HepG2 (cell line): ENCODE measurements around the gene COX14. TPM values are rescaled to one million over a fixed set of nuclear protein-coding genes. Genes with fewer than 3 reads are reported as not detected.

Experiments
- AHR ChIP-seq: IDR thresholded peaks from 2 replicates; pipeline ENCODE4 v1.6.1; 2018; ENCODE audit warnings: missing genetic modification reagents, missing compliant biosample characterization
- BCL3 ChIP-seq: sonication (generic); formaldehyde crosslinking; IDR thresholded peaks from 2 replicates; pipeline ENCODE4 v1.5.1; 2020; ENCODE audit warnings: mild to moderate bottlenecking, missing genetic modification reagents, moderate library complexity
- ERF ChIP-seq: IDR thresholded peaks from 2 replicates; pipeline ENCODE4 v1.6.1; 2018; ENCODE audit warnings: missing biosample characterization, missing genetic modification reagents
- ETV5 ChIP-seq: IDR thresholded peaks from 2 replicates; pipeline ENCODE4 v1.6.1; 2018; ENCODE audit warnings: missing biosample characterization, missing genetic modification reagents, inconsistent platforms, borderline replicate concordance
- FOXM1 ChIP-seq: sonication (generic); formaldehyde crosslinking; IDR thresholded peaks from 2 replicates; pipeline ENCODE4 v1.5.0; 2020; ENCODE audit warnings: missing genetic modification reagents
- KLF11 ChIP-seq: IDR thresholded peaks from 2 replicates; pipeline ENCODE4 v1.6.1; 2016; ENCODE audit warnings: missing compliant biosample characterization
- NFE2 ChIP-seq: sonication (generic); formaldehyde crosslinking; IDR thresholded peaks from 2 replicates; pipeline ENCODE4 v1.4.0; 2020; ENCODE audit warnings: missing genetic modification reagents
- PRDM10 ChIP-seq: sonication (generic); formaldehyde crosslinking; IDR thresholded peaks from 2 replicates; pipeline ENCODE4 v1.4.0; 2020; ENCODE audit warnings: low read depth, missing genetic modification reagents
- SAFB2 ChIP-seq: sonication (generic); formaldehyde crosslinking; IDR thresholded peaks from 2 replicates; pipeline ENCODE4 v1.5.1; 2020; ENCODE audit warnings: missing genetic modification reagents, low read depth, mild to moderate bottlenecking, borderline replicate concordance
- SRSF1 ChIP-seq: fragments of 200-400 bp; formaldehyde crosslinking; optimal IDR thresholded peaks from 2 replicates; pipeline ENCODE3; 2017; ENCODE audit warnings: mild to moderate bottlenecking, low read depth, low read length, moderate library complexity
- TAF1 ChIP-seq: sonication (generic); formaldehyde crosslinking; IDR thresholded peaks from 2 replicates; pipeline ENCODE4 v1.4.0; 2020; ENCODE audit warnings: missing genetic modification reagents
- ZBTB14 ChIP-seq: sonication (generic); formaldehyde crosslinking; IDR thresholded peaks from 2 replicates; pipeline ENCODE4 v1.4.0; 2020; ENCODE audit warnings: missing genetic modification reagents
- ZKSCAN5 ChIP-seq: sonication (generic); formaldehyde crosslinking; IDR thresholded peaks from 2 replicates; pipeline ENCODE4 v1.5.1; 2020; ENCODE audit warnings: mild to moderate bottlenecking, missing genetic modification reagents
- ZKSCAN8 ChIP-seq: IDR thresholded peaks from 2 replicates; pipeline ENCODE4 v1.6.1; 2016; ENCODE audit warnings: borderline replicate concordance, missing genetic modification reagents, missing compliant biosample characterization
- ZNF207 ChIP-seq: fragments of 450-650 bp; IDR thresholded peaks from 2 replicates; pipeline ENCODE4 v1.6.1; 2016; ENCODE audit warnings: antibody characterized with exemption, borderline replicate concordance
- ZNF263 ChIP-seq: sonication (generic); formaldehyde crosslinking; IDR thresholded peaks from 2 replicates; pipeline ENCODE4 v1.4.0; 2020; ENCODE audit warnings: missing genetic modification reagents
- ZNF274 ChIP-seq: sonication (generic); formaldehyde crosslinking; IDR thresholded peaks from 2 replicates; pipeline ENCODE4 v1.5.1; 2020; ENCODE audit warnings: mild to moderate bottlenecking, missing genetic modification reagents
- ZNF276 ChIP-seq: sonication (generic); formaldehyde crosslinking; IDR thresholded peaks from 2 replicates; pipeline ENCODE4 v1.4.0; 2020; ENCODE audit warnings: mild to moderate bottlenecking, low read depth, missing genetic modification reagents
- ZNF350 ChIP-seq: sonication (generic); formaldehyde crosslinking; IDR thresholded peaks from 2 replicates; pipeline ENCODE4 v1.4.0; 2020; ENCODE audit warnings: mild to moderate bottlenecking, low read depth, missing genetic modification reagents, borderline replicate concordance
- ZNF432 ChIP-seq: sonication (generic); formaldehyde crosslinking; IDR thresholded peaks from 2 replicates; pipeline ENCODE4 v1.5.0; 2020; ENCODE audit warnings: missing genetic modification reagents, mild to moderate bottlenecking, borderline replicate concordance
- ZNF446 ChIP-seq: sonication (generic); formaldehyde crosslinking; IDR thresholded peaks from 2 replicates; pipeline ENCODE4 v1.5.0; 2020; ENCODE audit warnings: mild to moderate bottlenecking, missing genetic modification reagents
- ZNF737 ChIP-seq: sonication (generic); formaldehyde crosslinking; IDR thresholded peaks from 2 replicates; pipeline ENCODE4 v1.5.0; 2020; ENCODE audit warnings: missing genetic modification reagents, mild to moderate bottlenecking, borderline replicate concordance
- ZNF777 ChIP-seq: sonication (generic); formaldehyde crosslinking; IDR thresholded peaks from 2 replicates; pipeline ENCODE4 v1.4.0; 2020; ENCODE audit warnings: missing genetic modification reagents
- ZNF879 ChIP-seq: sonication (generic); formaldehyde crosslinking; IDR thresholded peaks from 2 replicates; pipeline ENCODE4 v1.8.1; 2023; ENCODE audit warnings: missing genetic modification reagents
- polyA plus RNA-seq, 8 experiments: library from polyadenylated mRNA; depleted of rRNA in 3 of 8; stranded (reverse) in 7 of 8; unstranded in 1 of 8; fragments of >200 nt; fragmentation: Illumina TruSeq in 4 of 8; extraction: Trizol in 4 of 8; gene quantifications; 2 replicates each; pipeline versions ENCODE4 v1.2.1 to v1.2.3, GENCODE V29; 2011 to 2016; ENCODE audit warnings: low read depth in 4 of 8, missing spikeins in 1 of 8, mixed read lengths in 1 of 8; ENCODE audit not compliant: insufficient read depth in 1 of 8
- total RNA-seq, 5 experiments: library from RNA; depleted of rRNA; stranded (reverse); fragments of >200 nt; fragmentation: Illumina TruSeq; extraction: Trizol; gene quantifications; 2 replicates each; pipeline ENCODE4 v1.2.3, GENCODE V29; 2016; ENCODE audit warnings: low read depth in 1 of 5

Gene COX14
- total and polyA plus RNA-seq, 2 of the 13 experiments (the other 11 are each of a cell fraction or from before 2014, with no cell fraction given), result 53.0 to 71.6 TPM

GRCh38 chr12:50110762-50111351 is 1.2 kb upstream of the COX14 start (continued):
- TF ChIP-seq KLF11 (CRISPR knock-in tag), result no peak
- TF ChIP-seq ZNF350 (CRISPR knock-in tag), result no peak
- TF ChIP-seq TAF1, result no peak
- TF ChIP-seq FOXM1 (CRISPR knock-in tag), result no peak
- TF ChIP-seq ZNF207, result no peak
- TF ChIP-seq BCL3 (CRISPR knock-in tag), result no peak
- no peak for TF ChIP-seq ZBTB14 (CRISPR knock-in tag)
- peak; percentile 39; the same call in 1 of the 2 replicates for TF ChIP-seq ZNF777 (CRISPR knock-in tag)
- TF ChIP-seq NFE2 (CRISPR knock-in tag), result no peak
- TF ChIP-seq ETV5 (CRISPR knock-in tag), result peak; percentile 55; the same call in 1 of the 2 replicates
- TF ChIP-seq ZNF274 (CRISPR knock-in tag), result no peak
- TF ChIP-seq AHR (CRISPR knock-in tag), result 0 out of 2 replicates have a peak, but pooled peaks have one; percentile 13
- TF ChIP-seq ZNF446 (CRISPR knock-in tag), result no peak
- peak; percentile 64 for TF ChIP-seq ZNF263 (CRISPR knock-in tag)
- no peak for TF ChIP-seq SAFB2 (CRISPR knock-in tag)
- no peak for TF ChIP-seq ZKSCAN5 (CRISPR knock-in tag)
- TF ChIP-seq ZNF276 (CRISPR knock-in tag), result no peak
- TF ChIP-seq ERF (CRISPR knock-in tag), result no peak
- TF ChIP-seq ZNF432 (CRISPR knock-in tag), result no peak
- TF ChIP-seq ZNF737, result no peak
- TF ChIP-seq ZKSCAN8 (CRISPR knock-in tag), result no peak
- 0 out of 2 replicates have a peak, but pooled peaks have one; percentile 0 for TF ChIP-seq ZNF879 (CRISPR knock-in tag)
- TF ChIP-seq PRDM10, result no peak
- no peak for TF ChIP-seq SRSF1
